Activated gamma-delta T cell treated with anti-CD3 and anti-CD28 coated beads, Interleukin-2, amount 50 U/mL, for 16 hours (primary cell): Measurements from ENCODE around the gene PKD1L1.

Experiments
- DNase-seq: peaks from one replicate; pipeline ENCODE4 v3.0.0-alpha.2; 2020; ENCODE audit warnings: low read depth

The PKD1L1 gene

DNA sequence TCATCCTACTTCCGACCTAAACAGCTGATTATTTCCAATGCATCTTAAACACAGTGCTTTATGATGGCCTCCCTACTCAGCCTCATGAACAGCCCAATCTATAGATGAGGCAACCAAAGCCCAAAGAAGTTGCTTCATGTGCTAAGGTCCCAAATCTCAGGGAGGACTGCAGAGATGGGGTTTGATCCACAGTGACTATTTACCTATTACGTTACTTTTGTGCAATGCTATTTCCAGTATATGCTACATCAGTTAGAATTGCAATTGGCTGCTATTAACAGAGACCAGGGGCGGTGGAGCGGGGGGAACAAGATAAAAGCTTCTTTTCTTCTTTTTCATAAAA, 213.3 kb downstream of the PKD1L1 start:
- DNase-seq: no peak

DNA sequence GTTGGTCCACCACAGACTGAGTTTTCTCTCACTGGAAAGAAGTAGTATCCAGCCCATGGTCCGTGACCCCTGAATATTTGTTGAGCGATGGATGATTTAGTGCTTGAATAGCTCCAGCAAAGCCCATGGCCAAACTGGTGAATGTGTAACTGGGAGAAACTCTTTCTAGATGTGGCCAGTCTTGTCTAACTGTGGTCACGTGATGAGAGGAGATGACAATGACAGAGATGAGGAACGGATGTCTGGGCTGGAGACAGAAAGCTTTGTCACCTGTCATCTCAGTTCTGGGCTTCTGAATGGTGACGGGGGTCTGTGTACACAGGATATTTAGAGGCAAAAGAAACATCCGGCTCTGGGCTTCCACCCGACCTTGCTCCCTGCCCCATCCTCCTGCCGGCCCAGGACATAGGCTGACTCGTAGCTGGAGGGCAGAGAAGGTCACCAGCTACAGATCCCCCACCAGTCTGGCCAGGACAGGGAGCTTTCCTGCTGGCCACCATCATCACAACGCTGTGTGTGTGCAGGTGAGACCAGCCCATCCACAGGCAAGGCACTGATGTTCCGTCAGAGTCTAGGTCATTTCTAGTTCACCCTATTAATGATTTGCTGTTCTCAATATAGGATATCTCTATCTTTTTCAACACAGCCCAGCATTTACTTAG, 213.8 kb downstream of the PKD1L1 start:
- DNase-seq: no peak

DNA sequence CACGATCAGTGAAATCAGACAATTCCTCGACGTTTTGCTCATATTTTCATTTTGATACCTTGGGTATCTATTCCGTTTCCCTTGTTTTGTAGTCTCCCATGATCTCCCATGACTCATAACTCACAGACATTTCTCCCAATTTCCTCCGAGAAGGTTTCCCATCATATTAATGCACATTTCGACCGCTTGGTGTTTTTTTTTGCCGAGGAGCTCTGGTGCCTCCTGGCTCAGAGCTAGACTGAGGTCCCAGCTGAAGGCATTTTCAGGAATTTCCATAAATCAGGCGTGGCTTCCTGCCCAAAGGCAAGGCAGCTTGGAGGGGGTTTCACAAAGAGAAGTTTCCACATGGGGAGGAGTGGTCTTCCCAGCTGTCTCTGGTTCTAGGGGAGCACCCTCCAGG, 218.1 kb downstream of the PKD1L1 start:
- no peak for DNase-seq

- DNase-seq: no peak
These were observed 222.1 kb downstream of the PKD1L1 start for GRCh38 chr7:47726047-47726726.

GRCh38 chr7:47725031-47725780, 223.1 kb downstream of the PKD1L1 start:
- DNase-seq: no peak
